Measurements from ENCODE around the gene CCDC149.

CCDC149 gene

DNA sequence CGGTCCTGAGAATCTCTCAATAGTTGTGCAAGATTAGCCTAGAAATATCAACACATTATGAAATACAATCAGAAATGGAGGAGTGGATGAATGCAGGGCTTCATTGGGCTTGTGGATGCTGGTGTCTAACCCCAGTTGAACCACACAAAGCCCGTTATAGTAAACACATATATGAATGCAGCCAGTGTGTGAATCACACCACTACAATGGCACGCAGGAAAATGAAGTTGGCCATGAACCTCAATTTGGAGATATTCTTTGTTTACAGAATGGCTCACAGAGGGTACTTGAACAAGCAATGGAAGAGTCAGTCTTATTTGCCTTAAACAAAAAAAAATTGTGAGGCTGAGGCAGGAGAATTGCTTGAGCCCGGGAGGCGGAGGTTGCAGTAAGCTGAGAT is 59.7 kb downstream of the CCDC149 start:
- no peaks in the 10 kb centered on the region for H3K4me1 ChIP-seq (ENCODE audit: insufficient read depth, low read length, severe bottlenecking)
- H3K79me2 ChIP-seq (ENCODE audit: insufficient read depth, low read length) = no peaks in the 10 kb centered on the region
- H3K36me3 ChIP-seq (ENCODE audit: insufficient read depth, low read length) = no peaks in the 10 kb centered on the region
- H2AFZ ChIP-seq (ENCODE audit: low read length) = no peak overlapping the region
- H3K4me3 ChIP-seq (ENCODE audit: low read depth, low read length, poor library complexity, severe bottlenecking) = no peak overlapping the region
- H3K27me3 ChIP-seq (ENCODE audit: insufficient read depth, low read length) = no peaks in the 10 kb centered on the region
- no peaks in the 10 kb centered on the region for H4K20me1 ChIP-seq (ENCODE audit: insufficient read depth, low read length)
- H3F3A ChIP-seq (ENCODE audit: insufficient read depth, low read length) = no peaks in the 10 kb centered on the region
- H3K4me2 ChIP-seq (ENCODE audit: low read length) = no peak overlapping the region
- TF ChIP-seq EZH2 (IDR thresholded peaks at IDR 0.05; ENCODE audit: borderline replicate concordance, low read length) (no peak), CTCF (IDR thresholded peaks at IDR 0.05; ENCODE audit: low read length) (no peak)
- H3K9ac ChIP-seq (ENCODE audit: low read length) = no peak overlapping the region
- no peaks in the 10 kb centered on the region for H3K9me2 ChIP-seq (ENCODE audit: low read depth, low read length)
- H3K27ac ChIP-seq (ENCODE audit: low read depth, low read length, poor library complexity, severe bottlenecking) = no peak overlapping the region
- H3K9me3 ChIP-seq (ENCODE audit: low read length) = no peaks in the 10 kb centered on the region

DNA sequence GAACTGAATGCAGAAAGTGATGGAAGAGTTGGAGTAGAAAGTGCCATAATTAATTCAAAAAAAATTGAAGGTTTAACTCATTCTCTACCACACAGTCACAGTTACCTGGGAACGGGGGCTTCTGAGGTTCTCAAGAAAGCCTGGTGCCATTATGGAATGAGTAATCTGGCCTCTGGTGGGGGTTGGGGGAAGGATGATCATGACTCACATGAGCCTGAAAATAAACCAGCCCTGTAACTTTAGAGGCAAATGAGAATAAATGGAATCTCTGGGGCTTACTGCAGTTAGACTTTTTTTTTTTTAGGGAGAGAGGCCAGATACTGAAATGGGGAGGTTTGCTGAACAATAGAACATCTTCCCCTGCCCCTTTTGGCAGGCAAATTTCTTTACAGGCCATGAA is 62.2 kb downstream of the CCDC149 start:
- Histone ChIP-seq H3K27me3 (ENCODE audit: insufficient read depth, low read length) (no peaks in the 10 kb centered on the region), H3K36me3 (ENCODE audit: insufficient read depth, low read length) (no peaks in the 10 kb centered on the region), H3K4me1 (ENCODE audit: insufficient read depth, low read length, severe bottlenecking) (no peaks in the 10 kb centered on the region), H3K27ac (ENCODE audit: low read depth, low read length, poor library complexity, severe bottlenecking) (no peak overlapping the region), H3K4me2 (ENCODE audit: low read length) (no peak overlapping the region), H4K20me1 (ENCODE audit: insufficient read depth, low read length) (no peaks in the 10 kb centered on the region), H2AFZ (ENCODE audit: low read length) (no peak overlapping the region), H3K9me2 (ENCODE audit: low read depth, low read length) (no peaks in the 10 kb centered on the region), H3K79me2 (ENCODE audit: insufficient read depth, low read length) (no peaks in the 10 kb centered on the region), H3K4me3 (ENCODE audit: low read depth, low read length, poor library complexity, severe bottlenecking) (no peak overlapping the region), H3F3A (ENCODE audit: insufficient read depth, low read length) (no peaks in the 10 kb centered on the region), H3K9ac (ENCODE audit: low read length) (no peak overlapping the region), H3K9me3 (ENCODE audit: low read length) (no peaks in the 10 kb centered on the region)
- TF ChIP-seq EZH2 (IDR thresholded peaks at IDR 0.05; ENCODE audit: borderline replicate concordance, low read length) (no peak), CTCF (IDR thresholded peaks at IDR 0.05; ENCODE audit: low read length) (no peak)

GRCh38 chr4:24849756-24850155 is 63.1 kb downstream of the CCDC149 start:
- H3K27me3 ChIP-seq (ENCODE audit: insufficient read depth, low read length) = no peaks in the 10 kb centered on the region
- no peak overlapping the region for H2AFZ ChIP-seq (ENCODE audit: low read length)
- H3K9me2 ChIP-seq (ENCODE audit: low read depth, low read length) = no peaks in the 10 kb centered on the region
- no peak overlapping the region for H3K27ac ChIP-seq (ENCODE audit: low read depth, low read length, poor library complexity, severe bottlenecking)
- H3K4me3 ChIP-seq (ENCODE audit: low read depth, low read length, poor library complexity, severe bottlenecking) = no peak overlapping the region
- no peaks in the 10 kb centered on the region for H3K9me3 ChIP-seq (ENCODE audit: low read length)
- H4K20me1 ChIP-seq (ENCODE audit: insufficient read depth, low read length) = no peaks in the 10 kb centered on the region
- H3K9ac ChIP-seq (ENCODE audit: low read length) = no peak overlapping the region
- no peaks in the 10 kb centered on the region for H3K36me3 ChIP-seq (ENCODE audit: insufficient read depth, low read length)
- no peak overlapping the region for H3K4me2 ChIP-seq (ENCODE audit: low read length)
- no peaks in the 10 kb centered on the region for H3K79me2 ChIP-seq (ENCODE audit: insufficient read depth, low read length)
- TF ChIP-seq EZH2 (IDR thresholded peaks at IDR 0.05; ENCODE audit: borderline replicate concordance, low read length) (no peak), CTCF (IDR thresholded peaks at IDR 0.05; ENCODE audit: low read length) (no peak)
- no peaks in the 10 kb centered on the region for H3K4me1 ChIP-seq (ENCODE audit: insufficient read depth, low read length, severe bottlenecking)
- H3F3A ChIP-seq (ENCODE audit: insufficient read depth, low read length) = no peaks in the 10 kb centered on the region
